MV-4-11 (cell line): Measurements from ENCODE around the gene P2RY14.

Source experiments
- DNase-seq: peaks from one replicate; lab custom pipeline; 2025; lab: John Stamatoyannopoulos, UW

Gene P2RY14

DNA sequence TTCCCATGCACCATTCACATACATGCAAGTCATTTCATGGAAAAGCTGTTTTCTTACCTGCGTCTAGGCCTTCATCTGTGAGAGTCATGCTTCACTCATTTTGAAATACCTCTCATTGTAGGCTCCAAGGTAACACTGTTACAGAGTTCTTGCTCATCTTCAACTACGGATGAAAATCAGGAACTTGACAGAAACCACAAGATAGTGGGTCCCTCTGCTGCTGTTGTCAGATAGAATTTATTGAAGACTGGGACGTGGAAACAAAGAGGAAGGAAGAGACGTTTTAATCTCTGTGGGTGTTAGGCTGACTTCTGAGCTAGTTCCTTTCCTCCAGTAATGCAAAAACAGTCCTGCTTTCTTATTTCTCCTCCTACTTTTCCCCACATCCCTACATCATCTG lies at the start of gene P2RY14:
TSS of gene P2RY14 (minus strand) at position 313 of the 400 bp plus-strand sequence. CDS start 64,226 bp downstream, outside the sequence.
- peak; percentile 94 for DNase-seq

DNA sequence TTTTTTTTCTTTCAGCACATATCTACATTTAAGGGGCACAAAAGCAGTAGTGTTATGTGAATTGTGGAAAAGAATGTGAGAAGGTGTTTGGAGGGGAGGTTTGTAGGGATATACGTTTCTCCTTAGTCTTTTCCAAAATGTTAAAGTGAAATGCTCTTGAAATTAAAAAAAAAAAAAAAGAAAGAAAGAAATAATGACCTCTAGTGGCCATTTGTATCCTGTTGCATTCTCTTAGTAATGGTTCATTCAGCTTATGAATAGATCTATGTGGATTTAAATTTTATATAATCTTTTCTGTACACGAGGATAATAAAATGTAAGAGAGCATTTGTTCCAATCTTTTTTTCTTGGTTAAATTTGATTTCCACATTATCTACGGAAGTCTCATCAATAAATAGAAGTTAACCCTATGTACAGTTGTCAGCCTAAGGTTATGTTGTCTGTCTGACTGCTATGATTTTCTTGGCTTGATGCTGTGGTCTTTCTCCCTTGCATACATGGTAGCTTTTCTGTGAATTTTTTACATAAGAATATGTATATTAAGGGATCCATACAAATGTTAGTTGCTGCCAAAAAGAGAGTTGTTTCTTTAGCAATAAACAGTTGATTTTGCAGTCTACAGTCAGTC lies 49.3 kb upstream of the P2RY14 start:
- peak; percentile 21 for DNase-seq

GRCh38 chr3:151322511-151322910 lies 44.2 kb upstream of the P2RY14 start:
- DNase-seq, result peak; percentile 15

GRCh38 chr3:151321526-151321925 lies 43.2 kb upstream of the P2RY14 start:
- peak; percentile 14 for DNase-seq

- no peak for DNase-seq
Observed at GRCh38 chr3:151320131-151320530, 41.8 kb upstream of the P2RY14 start.

DNA sequence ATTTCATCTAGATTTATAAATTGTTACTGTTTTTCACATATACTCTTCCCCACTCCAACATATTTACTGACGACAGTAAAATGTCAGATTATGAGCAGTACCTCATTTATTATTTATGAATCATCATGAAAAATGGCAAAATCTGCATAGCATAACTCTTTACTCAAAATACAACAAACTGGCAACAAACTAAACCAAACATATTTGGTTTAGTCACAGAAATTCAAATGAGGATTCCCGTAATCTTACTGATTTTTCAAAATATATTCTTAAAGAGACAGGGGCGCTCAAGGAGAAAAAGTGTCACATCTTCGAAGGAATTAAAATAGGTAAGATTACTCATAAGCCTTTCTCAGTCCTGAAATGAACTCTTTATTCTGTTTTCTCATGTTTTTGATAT lies 41.3 kb upstream of the P2RY14 start:
- DNase-seq, result no peak

- DNase-seq, result peak; percentile 51
Observed at GRCh38 chr3:151318991-151319390, 40.6 kb upstream of the P2RY14 start.

DNA sequence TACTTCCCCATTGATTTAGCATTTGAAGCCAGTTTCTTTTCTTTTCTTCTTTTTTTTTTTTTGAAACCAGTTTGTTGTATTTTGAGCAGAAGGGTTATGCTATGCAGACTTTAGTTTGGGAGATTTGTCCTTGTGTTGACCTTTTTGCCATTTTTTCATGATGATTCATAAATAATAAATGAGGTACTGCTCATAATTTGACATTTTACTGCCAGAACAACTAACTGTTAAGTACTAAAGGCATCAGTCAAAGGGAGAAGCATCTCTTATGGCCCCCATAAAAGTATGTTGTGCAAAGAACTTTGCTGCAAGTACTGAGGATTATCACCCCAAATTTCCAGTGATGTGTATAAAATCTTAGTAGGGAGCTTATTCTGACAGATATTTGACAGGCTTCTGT lies 40.0 kb upstream of the P2RY14 start:
- DNase-seq, result no peak

DNA sequence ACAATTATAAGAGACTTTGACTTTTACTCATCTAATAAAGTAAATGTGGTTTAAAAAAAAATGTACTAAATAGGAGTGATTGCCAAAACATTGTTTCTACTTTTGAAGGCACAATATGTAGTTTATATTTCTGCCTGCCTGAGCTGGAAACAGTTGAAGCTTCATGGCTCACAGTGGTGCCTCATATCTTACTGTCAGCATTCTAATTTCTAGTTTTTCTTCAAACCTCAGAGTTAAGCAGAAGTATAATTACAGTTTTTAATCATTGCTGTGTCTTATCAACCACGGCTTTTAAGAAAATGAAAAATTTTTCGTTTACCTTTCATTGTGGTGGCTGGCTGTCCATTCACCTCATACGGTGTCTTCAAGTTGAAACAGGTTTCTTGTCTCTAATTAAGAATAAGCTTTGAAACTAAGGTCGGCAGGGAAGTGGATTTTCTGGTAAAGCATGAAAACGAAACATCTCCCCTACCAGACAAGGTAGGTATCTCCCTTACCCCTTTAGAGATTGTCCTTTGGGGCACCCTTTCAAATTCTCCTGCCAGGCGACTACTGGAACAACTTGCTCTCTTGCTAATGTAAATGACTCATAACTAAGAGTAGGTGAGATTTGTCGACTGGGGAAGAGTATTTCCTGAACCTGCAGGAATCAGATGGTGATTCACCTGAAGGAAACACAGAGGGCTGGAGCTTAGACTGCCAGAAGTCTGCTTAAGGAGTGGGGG lies 38.1 kb upstream of the P2RY14 start, which contains the start of gene GPR87:
TSS of gene GPR87 (minus strand) at position 554 of the 725 bp plus-strand sequence. CDS start 16,720 bp downstream, outside the sequence.
- DNase-seq, result no peak

DNA sequence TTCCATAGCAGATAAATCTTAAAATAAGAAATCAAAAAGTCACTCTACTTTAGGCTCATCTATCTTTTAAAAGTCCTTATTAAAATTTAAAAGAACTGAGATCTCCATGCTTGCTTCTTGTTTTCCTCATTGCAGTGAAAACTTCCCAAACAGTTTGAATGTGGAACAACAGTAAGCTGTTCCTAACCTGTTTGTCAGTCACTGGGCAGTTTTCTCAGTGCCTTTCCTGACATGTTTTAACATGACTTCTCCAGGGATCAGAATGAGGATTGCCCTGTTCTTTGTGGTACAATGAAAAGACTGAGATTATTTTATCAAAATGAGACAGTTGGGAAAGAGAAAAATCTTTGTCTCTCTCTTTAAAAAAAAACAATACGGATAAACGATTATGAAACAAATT lies 37.5 kb upstream of the P2RY14 start:
- DNase-seq, result no peak

GRCh38 chr3:151315136-151315535 lies 36.8 kb upstream of the P2RY14 start:
- DNase-seq, result no peak

DNA sequence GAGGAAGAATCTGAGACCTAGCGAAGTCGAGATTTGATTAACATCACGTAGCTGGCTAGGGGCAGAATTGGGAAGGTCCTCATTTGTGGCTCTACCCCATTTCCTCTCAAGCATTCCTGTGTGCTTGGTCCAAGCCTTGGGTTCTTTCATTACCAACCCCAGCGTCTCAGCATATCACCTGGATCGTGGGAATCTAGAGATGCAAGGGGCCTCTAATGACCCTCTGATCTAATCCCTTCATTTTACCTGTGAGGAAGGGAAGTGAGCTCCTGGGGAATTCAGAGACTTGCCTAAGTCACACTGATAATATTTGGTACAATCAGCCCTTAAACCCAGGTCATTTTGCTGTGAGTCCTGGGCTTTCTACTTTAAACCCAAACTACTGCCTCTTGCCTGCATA lies 36.3 kb upstream of the P2RY14 start:
- DNase-seq, result no peak

DNA sequence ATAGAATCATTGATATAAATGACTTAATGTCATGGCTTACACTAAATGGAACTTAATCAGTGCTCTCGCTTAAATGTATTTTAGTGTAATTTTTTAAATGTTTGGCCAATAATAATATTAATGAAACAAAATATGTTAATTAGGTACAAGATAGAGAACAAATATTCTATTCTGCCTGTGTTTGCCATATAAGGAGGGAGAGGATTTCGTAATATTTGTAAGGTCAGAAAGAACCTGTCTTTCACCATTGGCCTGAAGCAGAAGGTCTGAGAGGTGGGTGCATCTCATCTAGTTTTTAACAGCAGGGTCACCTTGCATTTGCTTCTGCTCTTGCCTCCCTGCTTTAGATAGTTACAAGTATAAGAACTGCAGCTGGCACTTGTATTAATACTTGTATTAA lies 35.8 kb upstream of the P2RY14 start:
- no peak for DNase-seq

- DNase-seq, result no peak
Observed at GRCh38 chr3:151312972-151313371, 34.6 kb upstream of the P2RY14 start.

DNA sequence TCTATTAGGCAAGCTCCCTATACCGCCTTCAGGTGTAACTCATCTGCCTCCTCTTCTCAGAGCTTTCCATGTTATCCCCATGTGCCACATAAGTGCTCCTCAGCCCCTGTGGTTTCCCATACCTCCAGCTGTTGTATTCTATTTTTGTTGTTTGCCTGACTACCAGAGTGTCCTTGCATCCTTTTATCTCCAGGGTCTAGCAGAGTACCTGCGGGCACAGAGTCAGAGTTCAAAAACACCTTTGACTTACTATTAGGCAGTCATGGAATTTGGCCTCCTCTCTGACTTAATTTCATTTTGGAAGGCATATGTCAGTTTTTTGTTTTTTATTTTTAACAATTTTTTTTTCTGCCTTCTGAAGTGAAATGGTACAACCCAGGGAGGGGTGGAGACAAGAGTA lies 31.2 kb upstream of the P2RY14 start:
- DNase-seq, result no peak

- DNase-seq, result no peak
Observed at GRCh38 chr3:151307583-151308488, 29.5 kb upstream of the P2RY14 start.

GRCh38 chr3:151307131-151307530 lies 28.8 kb upstream of the P2RY14 start:
- no peak for DNase-seq

GRCh38 chr3:151306168-151306810 lies 27.9 kb upstream of the P2RY14 start:
- DNase-seq, result no peak

DNA sequence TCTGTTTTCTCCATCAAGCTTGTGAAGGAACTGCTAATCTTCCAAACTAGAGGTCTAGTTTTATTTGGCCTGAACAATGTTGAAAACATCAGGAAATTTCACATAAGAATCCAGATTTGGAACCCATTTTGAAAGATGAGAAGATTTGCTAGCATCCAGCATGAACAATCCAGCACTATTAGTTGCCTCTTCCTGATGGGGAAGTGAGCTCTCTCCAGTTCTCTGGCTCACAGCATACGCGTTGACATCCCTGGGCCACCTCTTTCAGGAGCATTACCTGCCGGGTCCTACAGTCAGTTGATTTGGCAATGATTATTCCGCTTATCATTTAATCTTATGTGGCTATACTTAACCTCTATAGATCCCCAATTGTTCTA lies 27.4 kb upstream of the P2RY14 start:
- DNase-seq, result no peak

DNA sequence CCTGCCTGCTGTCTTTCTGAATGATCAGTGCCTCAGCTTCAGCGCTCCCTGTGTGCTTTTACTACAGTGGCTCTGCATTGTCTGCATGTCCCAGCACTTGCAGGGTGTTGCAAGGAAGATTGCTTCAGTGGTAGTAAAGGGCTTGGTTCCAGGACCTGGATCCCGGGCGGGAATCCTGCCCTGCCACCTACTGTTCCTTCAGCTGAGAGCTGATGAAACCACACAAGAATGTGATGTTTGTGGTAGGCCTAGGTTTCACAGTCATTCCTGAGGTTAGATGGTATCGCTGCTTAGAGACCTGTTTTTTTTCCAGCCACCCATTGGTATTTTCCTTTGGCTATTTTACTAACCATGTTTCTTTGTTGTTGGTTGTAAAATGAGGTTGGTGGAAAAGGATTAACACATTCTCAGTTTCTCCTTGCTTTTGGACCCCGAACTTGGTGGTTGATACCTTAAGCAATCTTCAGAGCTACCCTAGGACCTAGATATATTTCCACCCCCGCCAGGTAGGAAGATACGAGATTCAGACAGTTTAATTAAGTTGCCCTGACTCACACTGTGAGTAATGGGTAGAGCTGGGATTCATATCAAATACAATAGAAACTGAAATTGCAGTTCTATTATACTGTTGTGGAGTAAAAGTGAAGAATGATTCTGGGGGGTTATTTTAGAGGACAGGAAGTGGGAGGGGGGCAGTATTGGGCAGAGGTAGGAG lies 26.9 kb upstream of the P2RY14 start:
- no peak for DNase-seq

DNA sequence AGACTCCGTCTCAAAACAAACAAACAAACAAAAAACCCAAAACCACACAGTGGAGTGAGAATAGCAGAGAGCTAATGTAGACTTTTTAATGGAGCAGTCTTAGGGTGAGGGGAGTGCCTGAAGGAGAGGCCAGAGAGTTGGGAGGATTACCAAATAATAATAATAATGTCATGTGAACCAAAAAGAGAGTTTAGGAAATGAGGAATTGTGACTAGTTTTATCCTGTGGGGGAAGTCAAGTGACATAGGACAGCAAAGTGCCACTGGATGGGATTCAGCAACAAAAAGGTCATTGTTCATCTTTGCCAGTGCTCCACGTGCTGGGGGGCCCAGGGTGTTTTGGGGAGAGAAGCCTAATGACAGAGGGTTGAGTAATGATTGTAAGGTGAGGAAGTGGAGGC lies 25.4 kb upstream of the P2RY14 start:
- DNase-seq, result no peak
